Effector memory CD4-positive, alpha-beta T cell (primary cell): Measurements from ENCODE around the gene APOBEC3H.

Source experiments
- DNase-seq, 3 donors: peaks; one replicate each; pipeline ENCODE4 v3.0.0-alpha.2; 2020
- H3K27ac ChIP-seq: 2 replicates; pipeline ENCODE4 v1.7.0; 2013; ENCODE audit warnings: mild to moderate bottlenecking, low read length, moderate library complexity; ENCODE audit not compliant: insufficient read depth, poor library complexity, severe bottlenecking
- H3K27me3 ChIP-seq: replicated peaks from 2 replicates; pipeline ENCODE4 v1.7.0; 2013; ENCODE audit warnings: mild to moderate bottlenecking, low read length; ENCODE audit not compliant: insufficient read depth, control insufficient read depth, poor library complexity, severe bottlenecking
- H3K36me3 ChIP-seq: 2 replicates; pipeline ENCODE4 v1.7.0; 2013; ENCODE audit warnings: mild to moderate bottlenecking, low read length, moderate library complexity; ENCODE audit not compliant: control insufficient read depth, insufficient read depth
- H3K4me1 ChIP-seq: 2 replicates; pipeline ENCODE4 v1.7.0; 2013; ENCODE audit warnings: low read length, mild to moderate bottlenecking; ENCODE audit not compliant: control insufficient read depth, insufficient read depth, poor library complexity, severe bottlenecking
- H3K4me3 ChIP-seq: 2 replicates; pipeline ENCODE4 v1.7.0; 2013; ENCODE audit warnings: low read length, low read depth, mild to moderate bottlenecking; ENCODE audit not compliant: insufficient read depth, poor library complexity, severe bottlenecking
- H3K9me3 ChIP-seq: 2 replicates; pipeline ENCODE4 v1.7.0; 2013; ENCODE audit warnings: mild to moderate bottlenecking, low read length, moderate library complexity; ENCODE audit not compliant: control insufficient read depth

APOBEC3H gene

DNA sequence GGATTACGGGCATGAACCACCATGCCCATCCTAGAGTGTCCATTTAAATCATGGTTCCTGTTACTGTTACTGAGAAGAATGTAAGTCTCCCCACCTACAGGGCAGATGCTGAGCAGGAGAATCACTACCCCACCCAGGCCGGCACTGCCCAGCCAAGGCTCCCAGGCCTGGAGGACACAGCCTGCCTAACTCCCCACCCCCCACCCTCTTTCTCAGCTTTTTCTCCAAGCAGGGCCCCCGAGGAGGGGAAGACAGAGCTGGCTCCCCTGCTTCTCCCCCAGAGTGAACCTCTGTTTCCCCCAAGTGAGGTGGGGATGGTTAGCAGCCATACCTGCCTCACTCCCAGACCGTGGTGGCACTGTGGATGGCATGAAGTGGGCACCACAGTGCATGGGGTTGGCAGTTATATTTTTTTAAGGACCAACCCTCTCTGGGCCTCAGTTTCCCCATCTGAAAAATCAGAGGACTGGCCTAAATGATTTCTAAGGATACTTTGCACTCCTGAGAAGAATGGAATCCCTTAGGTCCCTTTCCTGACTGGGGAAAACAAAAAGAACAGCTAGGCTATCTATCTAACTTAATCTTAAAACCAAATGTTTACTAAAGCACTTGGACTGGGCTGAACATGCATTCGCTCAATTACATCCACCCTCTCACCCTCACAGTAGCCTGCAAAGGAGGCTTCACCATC, 50.4 kb downstream of the APOBEC3H start:
- Histone ChIP-seq H3K27ac (peak overlapping the region; percentile 72), H3K4me3 (no peak overlapping the region), H3K4me1 (peaks cover 62% of the 10 kb centered on the region)

DNA sequence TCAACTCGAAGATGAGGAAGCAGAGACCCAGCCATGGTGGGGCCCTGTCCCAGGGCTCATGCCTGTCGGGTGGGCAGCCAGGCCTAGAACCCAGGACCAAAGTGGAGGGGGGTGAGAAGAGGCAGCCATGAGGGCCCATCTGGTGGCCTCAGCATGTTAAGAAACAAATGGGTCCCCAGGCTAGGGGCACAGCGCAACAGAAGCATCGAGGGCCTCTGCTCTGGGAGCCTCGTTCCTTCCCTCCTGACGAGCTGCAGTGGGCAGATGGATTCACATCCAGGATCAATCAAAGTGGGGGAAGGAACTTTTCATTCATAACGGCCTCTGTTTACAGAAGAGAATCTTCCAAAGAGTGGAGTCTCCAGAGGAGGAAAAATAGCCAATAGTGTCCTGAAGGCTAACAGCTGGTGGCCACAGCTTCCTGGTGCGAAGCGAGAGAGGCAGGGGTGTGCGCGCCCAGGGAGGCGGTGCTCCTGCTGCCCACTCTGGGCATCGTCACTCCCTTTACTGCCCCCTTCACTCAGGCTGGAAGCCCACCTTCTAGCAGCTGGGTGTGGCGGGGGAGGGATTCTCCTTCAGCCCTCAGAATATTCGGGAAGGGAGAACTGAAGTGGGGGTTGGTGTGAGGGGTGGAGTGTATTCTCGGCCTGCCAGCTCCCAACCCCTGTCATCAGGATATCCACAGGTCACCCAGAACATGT, 51.1 kb downstream of the APOBEC3H start:
- peaks cover 65% of the 10 kb centered on the region for H3K4me1 ChIP-seq
- DNase-seq, result no peak
- peak overlapping the region; percentile 72 for H3K27ac ChIP-seq
- peaks cover 15% of the 10 kb centered on the region for H3K36me3 ChIP-seq
- no peak overlapping the region for H3K4me3 ChIP-seq
- no peaks in the 10 kb centered on the region for H3K9me3 ChIP-seq
- H3K27me3 ChIP-seq, result no peaks in the 10 kb centered on the region

More for the DNA sequence above, 50.4 kb downstream of the APOBEC3H start:
- no peaks in the 10 kb centered on the region for H3K27me3 ChIP-seq
- DNase-seq, result no peak
- H3K9me3 ChIP-seq, result no peaks in the 10 kb centered on the region
- H3K36me3 ChIP-seq, result peaks cover 15% of the 10 kb centered on the region

GRCh38 chr22:39148727-39149535, 51.9 kb downstream of the APOBEC3H start:
- peak; percentile 67 to 75 (median 72) for DNase-seq
- H3K27me3 ChIP-seq, result no peaks in the 10 kb centered on the region
- no peak overlapping the region for H3K4me3 ChIP-seq
- no peaks in the 10 kb centered on the region for H3K9me3 ChIP-seq
- peaks cover 70% of the 10 kb centered on the region for H3K4me1 ChIP-seq
- H3K27ac ChIP-seq, result peak overlapping the region; percentile 72
- H3K36me3 ChIP-seq, result peaks cover 15% of the 10 kb centered on the region

DNA sequence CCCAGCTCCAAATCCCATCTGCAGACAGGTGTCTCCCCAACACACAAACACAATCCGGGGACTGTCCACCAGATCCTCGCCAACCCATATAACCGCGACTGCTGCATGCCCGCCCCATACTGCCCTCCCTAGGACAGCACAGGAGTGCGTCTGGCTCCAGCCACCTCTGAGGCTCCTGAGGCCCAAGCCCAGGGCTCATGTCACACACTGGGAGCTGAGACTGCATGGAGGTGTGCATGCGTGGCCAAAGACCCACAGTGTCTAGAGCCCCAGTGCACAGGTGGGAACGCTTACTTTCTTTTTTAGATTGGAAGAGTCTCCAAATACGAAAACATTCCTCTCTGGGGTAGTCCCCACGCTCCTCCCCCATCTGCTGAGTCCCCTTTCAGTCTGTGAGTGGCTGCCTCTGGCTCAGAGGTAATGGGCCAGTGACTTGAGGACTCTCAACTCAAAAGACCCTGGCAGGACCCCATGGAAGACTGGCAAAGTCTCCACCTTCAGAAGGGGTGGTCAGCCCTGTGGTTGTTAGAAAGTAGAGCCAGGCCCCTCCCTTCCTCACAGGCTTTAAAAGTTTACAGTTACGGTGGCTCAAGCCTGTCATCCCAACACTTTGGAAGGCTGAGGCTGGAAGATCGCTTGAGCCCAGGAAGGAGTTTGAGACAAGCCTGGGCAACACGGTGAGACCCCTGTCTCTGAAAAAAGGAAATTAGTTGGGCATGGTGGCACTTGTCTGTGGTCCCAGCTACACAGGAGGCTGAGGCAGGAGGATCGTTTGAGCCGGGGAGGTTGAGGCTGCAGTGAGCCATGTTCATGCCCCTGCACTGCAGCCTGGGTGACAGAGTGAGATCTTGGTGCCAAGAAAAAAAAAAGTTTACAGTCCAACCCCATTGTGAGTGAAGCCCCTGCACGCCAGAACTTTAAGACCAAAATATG, 53.1 kb downstream of the APOBEC3H start:
- Histone ChIP-seq H3K27me3 (no peaks in the 10 kb centered on the region), H3K27ac (peak overlapping the region; percentile 36), H3K4me1 (peaks cover 61% of the 10 kb centered on the region), H3K36me3 (peaks cover 15% of the 10 kb centered on the region), H3K9me3 (no peaks in the 10 kb centered on the region), H3K4me3 (no peak overlapping the region)
- DNase-seq, result no peak

- Histone ChIP-seq H3K9me3 (no peaks in the 10 kb centered on the region), H3K4me1 (peaks cover 60% of the 10 kb centered on the region), H3K4me3 (no peak overlapping the region), H3K36me3 (peaks cover 15% of the 10 kb centered on the region), H3K27me3 (no peaks in the 10 kb centered on the region), H3K27ac (peak overlapping the region; percentile 83)
- DNase-seq, result no peak
Measured at GRCh38 chr22:39150848-39151215, 53.8 kb downstream of the APOBEC3H start.

DNA sequence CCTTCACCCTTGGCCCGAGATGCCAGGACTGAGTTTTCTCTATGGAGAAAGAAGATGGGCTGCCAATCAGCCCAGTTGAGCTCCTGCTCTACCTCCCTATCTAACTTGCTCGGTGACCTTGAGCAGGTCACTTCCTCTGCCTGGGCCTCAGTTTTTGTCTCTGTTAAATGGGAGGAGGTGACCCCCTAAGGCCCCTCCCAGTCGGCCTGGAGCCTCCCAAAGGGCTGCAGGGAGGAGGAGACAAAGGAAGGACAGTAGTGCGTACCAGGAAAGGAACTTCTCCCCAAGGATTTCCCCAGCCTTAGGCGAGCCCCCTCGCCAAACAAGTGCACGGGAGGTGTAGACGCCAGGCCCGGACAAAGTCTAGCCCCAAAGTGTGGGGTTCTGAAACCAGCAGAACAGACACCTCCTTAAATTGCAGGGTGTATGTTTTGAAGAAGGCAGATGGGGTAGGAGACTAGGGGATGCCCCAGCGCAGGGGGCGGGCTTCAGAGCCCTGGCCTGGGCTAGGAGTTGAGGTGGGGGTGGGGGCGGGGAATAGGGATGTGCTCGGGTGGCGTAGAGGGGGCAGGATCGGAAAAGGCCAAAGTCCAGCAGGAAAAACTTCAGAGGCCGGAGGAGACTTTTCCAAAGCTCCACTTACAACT, 54.4 kb downstream of the APOBEC3H start:
- Histone ChIP-seq H3K27ac (peak overlapping the region; percentile 83), H3K4me3 (peak overlapping the region; percentile 68), H3K9me3 (no peaks in the 10 kb centered on the region), H3K4me1 (peaks cover 53% of the 10 kb centered on the region), H3K27me3 (no peaks in the 10 kb centered on the region), H3K36me3 (peaks cover 15% of the 10 kb centered on the region)
- DNase-seq, result no peak

DNA sequence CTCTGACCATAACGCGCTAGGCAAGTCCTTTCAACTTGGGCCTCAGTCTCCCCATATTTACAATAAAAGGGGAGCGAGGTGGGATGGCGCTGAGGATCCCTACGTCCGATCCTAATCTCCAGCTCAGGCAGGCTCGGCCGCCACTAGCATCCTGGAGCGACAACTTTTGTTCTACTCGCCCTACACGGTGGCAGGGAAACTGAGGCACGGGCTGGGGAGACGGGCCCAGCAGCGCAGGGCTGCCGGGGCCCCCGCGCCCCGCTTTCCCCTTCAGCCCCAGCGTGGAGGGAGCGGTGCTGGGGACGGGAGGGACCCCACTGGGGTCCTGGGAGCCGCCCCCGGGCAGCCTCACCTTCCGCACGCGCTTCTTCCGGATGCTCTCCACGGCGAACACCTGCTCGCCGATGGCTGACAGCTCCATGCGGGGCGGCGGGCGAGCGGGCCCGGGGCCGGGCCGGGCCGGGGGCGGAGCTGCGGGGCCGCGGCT, 55.0 kb downstream of the APOBEC3H start:
- Histone ChIP-seq H3K4me3 (peak overlapping the region; percentile 68), H3K27me3 (no peaks in the 10 kb centered on the region), H3K9me3 (no peaks in the 10 kb centered on the region), H3K27ac (peak overlapping the region; percentile 83), H3K36me3 (peaks cover 15% of the 10 kb centered on the region), H3K4me1 (peaks cover 49% of the 10 kb centered on the region)
- no peak for DNase-seq

DNA sequence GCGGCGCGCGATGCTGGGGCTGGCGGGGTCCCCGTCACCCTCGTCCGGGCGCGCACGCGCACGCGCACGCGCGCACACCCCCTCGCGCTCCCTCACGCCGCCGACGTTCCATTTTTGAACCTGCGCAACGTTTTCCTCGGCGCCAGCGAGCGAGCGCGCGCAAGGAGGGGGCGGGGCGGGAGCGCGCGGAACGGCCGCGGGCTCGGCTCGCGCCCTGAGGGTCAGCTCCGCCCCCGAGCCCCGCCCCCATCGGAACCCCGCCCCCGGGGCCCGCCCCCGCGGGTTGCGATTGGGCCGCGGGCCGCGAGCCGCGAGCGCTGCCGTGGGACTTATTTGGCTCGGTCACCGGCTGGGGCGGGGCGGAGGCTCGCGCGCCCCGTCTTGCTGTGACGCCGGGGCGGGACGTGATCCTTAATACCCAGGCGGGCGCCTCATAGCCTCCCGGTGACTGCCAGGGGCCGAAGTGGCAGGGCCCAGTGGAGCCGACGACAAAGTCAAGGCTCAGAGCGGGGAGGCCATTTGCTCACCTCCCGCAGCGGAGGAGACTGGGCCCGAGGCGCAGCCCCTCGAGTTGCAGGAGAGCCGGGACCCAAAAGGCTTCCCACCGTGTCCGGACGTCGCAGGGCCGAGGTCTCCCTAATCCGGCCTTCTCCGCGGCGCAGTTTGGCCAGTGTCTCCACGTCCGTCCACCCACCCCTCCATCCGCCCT, 55.6 kb downstream of the APOBEC3H start, which contains the start of gene CBX7:
Gene CBX7, minus strand, starts transcription at position 170 of the 709 bp plus-strand sequence. CDS start 236 bp downstream, outside the sequence.
- H3K4me3 ChIP-seq, result peak within 1 kb of the TSS; percentile 70
- H3K27ac ChIP-seq, result peak within 1 kb of the TSS; percentile 83
- H3K36me3 ChIP-seq, result peaks cover 12% of the 10 kb centered on the region
- H3K27me3 ChIP-seq, result no peaks in the 10 kb centered on the region
- peaks cover 44% of the 10 kb centered on the region for H3K4me1 ChIP-seq
- H3K9me3 ChIP-seq, result no peaks in the 10 kb centered on the region
- peak; percentile 88 to 92 (median 91) for DNase-seq
